ENCODE data around the gene LIPC. TPM values are rescaled to one million over a fixed set of nuclear protein-coding genes. Genes with fewer than 3 reads are reported as not detected.

The LIPC gene
- total RNA-seq, 1 donor from 2014 or later: not detected

- H3K36me3 ChIP-seq: no peaks in the 10 kb centered on the region
- H3K4me1 ChIP-seq: no peaks in the 10 kb centered on the region
- no peaks in the 10 kb centered on the region for H3K27me3 ChIP-seq
- intact Hi-C loops (cut with DNase I): no loop called here
- no peak overlapping the region for H3K27ac ChIP-seq
- no peak overlapping the region for H3K4me3 ChIP-seq
- no peak for DNase-seq (ENCODE audit: low spot score in 2 of 2)
- H3K9me3 ChIP-seq: no peaks in the 10 kb centered on the region
- TF ChIP-seq, protein P1, sequence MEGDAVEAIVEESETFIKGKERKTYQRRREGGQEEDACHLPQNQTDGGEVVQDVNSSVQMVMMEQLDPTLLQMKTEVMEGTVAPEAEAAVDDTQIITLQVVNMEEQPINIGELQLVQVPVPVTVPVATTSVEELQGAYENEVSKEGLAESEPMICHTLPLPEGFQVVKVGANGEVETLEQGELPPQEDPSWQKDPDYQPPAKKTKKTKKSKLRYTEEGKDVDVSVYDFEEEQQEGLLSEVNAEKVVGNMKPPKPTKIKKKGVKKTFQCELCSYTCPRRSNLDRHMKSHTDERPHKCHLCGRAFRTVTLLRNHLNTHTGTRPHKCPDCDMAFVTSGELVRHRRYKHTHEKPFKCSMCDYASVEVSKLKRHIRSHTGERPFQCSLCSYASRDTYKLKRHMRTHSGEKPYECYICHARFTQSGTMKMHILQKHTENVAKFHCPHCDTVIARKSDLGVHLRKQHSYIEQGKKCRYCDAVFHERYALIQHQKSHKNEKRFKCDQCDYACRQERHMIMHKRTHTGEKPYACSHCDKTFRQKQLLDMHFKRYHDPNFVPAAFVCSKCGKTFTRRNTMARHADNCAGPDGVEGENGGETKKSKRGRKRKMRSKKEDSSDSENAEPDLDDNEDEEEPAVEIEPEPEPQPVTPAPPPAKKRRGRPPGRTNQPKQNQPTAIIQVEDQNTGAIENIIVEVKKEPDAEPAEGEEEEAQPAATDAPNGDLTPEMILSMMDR (IDR thresholded peaks at IDR 0.05): no peak
Measured at GRCh38 chr15:58510715-58511598, 79.2 kb downstream of the LIPC start.

- H3K9me3 ChIP-seq: no peaks in the 10 kb centered on the region
- TF ChIP-seq, protein P1 (IDR thresholded peaks at IDR 0.05): no peak
- H3K4me3 ChIP-seq: no peak overlapping the region
- H3K36me3 ChIP-seq: no peaks in the 10 kb centered on the region
- intact Hi-C loops (cut with DNase I): no loop called here
- no peak for DNase-seq (ENCODE audit: low spot score in 2 of 2)
- no peaks in the 10 kb centered on the region for H3K27me3 ChIP-seq
- no peaks in the 10 kb centered on the region for H3K4me1 ChIP-seq
- H3K27ac ChIP-seq: no peak overlapping the region
Measured at GRCh38 chr15:58511599-58511987, 79.8 kb downstream of the LIPC start.

DNA sequence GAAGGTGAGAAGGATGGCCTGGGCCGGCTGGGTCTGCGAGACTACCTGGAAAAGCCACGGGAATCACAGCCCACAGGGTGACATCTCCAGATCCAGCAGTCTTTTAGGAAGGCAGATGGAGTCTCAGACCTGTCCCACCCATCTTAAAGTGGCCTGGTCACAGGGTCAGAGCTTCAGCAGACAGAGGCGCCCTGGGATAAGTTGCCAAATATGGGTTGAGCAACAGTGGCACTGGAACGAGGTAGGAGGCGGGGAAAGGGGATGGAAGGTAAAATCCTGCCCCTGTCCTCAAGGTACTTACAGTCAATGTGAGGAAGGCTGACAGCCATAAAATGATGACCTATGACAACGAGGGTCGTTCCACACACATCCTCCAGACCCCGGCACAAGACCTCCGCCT lies 80.7 kb downstream of the LIPC start:
- Histone ChIP-seq H3K36me3 (no peaks in the 10 kb centered on the region), H3K4me3 (no peak overlapping the region), H3K4me1 (no peaks in the 10 kb centered on the region), H3K9me3 (no peaks in the 10 kb centered on the region), H3K27ac (no peak overlapping the region), H3K27me3 (no peaks in the 10 kb centered on the region)
- intact Hi-C loops (cut with DNase I): no loop called here
- DNase-seq (ENCODE audit: low spot score in 2 of 2): no peak
- TF ChIP-seq, protein P1 (IDR thresholded peaks at IDR 0.05): no peak

GRCh38 chr15:58513008-58513407 lies 81.2 kb downstream of the LIPC start:
- H3K27me3 ChIP-seq: no peaks in the 10 kb centered on the region
- intact Hi-C loops (cut with DNase I): no loop called here
- H3K36me3 ChIP-seq: no peaks in the 10 kb centered on the region
- no peak for DNase-seq (ENCODE audit: low spot score in 2 of 2)
- no peaks in the 10 kb centered on the region for H3K4me1 ChIP-seq
- TF ChIP-seq, protein P1 (IDR thresholded peaks at IDR 0.05): no peak
- no peak overlapping the region for H3K27ac ChIP-seq
- no peaks in the 10 kb centered on the region for H3K9me3 ChIP-seq
- H3K4me3 ChIP-seq: no peak overlapping the region

DNA sequence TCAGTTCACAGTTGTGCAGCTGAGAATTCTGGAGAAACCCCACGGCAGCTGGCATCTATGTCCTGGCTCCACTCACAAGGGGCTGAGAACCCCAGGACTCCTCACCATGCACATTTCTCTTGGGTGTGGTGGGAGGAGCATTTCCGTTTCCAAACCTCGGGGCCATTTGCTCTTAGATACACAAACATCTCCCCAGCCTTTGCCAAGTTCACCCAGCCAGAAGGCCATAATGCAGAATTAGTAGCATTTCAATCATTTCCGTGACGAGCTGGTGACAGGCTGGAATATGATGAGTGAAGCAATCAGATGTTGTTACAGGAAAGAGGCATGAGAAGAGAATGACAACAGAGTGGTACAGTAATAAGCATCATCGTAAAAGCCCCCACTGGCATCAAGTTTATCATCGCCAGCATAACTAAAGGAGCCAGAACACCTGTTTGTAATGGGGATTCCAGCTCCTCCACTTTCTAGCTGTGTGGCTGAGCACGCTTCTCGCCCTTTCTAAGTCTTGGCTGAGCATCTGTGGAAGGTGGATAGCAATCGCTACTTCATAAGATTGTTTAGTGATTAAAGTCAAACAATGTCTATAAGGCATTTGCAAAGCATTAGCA lies 82.0 kb downstream of the LIPC start:
- Histone ChIP-seq H3K4me1 (no peaks in the 10 kb centered on the region), H3K4me3 (no peak overlapping the region), H3K36me3 (no peaks in the 10 kb centered on the region), H3K27ac (no peak overlapping the region), H3K9me3 (no peaks in the 10 kb centered on the region), H3K27me3 (no peaks in the 10 kb centered on the region)
- TF ChIP-seq, protein P1 (IDR thresholded peaks at IDR 0.05): no peak
- DNase-seq (ENCODE audit: low spot score in 2 of 2): no peak
- intact Hi-C loops (cut with DNase I): no loop called here

All from ascending aorta (tissue), 2 donors.